NB4 (cell line): ENCODE results near the gene CDH4.

Source experiments
- MYC ChIP-seq: IDR thresholded peaks from 2 replicates; pipeline ENCODE4 v1.6.1; 2011; ENCODE audit warnings: low read depth, low read length
- POLR2A ChIP-seq: IDR thresholded peaks from 2 replicates; pipeline ENCODE4 v1.6.1; 2011; ENCODE audit warnings: mild to moderate bottlenecking; ENCODE audit not compliant: insufficient read length; ENCODE audit errors: extremely low read depth
- TF ChIP-seq, protein P1 (sequence below): IDR thresholded peaks from one replicate; pipeline ENCODE4 v1.5.1; 2012; ENCODE audit warnings: low read depth, low read length

DNA sequence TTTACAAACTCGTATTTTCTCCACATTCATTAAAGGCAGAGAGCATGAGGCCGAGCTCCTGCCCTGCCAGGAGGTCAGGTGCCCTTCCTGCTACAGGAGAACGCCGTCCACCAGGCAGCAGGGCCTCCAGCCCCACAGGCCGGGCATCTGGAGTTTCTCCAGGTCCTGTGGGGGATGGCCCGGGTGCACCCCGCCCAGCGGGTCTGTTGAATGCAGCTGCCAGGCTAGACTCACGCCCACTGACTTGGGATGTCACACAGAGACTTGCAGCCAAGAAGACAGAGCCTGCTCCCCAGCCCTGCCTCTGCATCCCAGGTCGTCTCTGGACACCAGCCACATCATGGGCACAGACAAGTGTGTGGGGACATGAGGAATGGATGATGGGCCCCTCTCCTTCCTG, 376.4 kb downstream of the CDH4 start:
- TF ChIP-seq POLR2A (no peak), MYC (no peak)
- TF ChIP-seq, protein P1, sequence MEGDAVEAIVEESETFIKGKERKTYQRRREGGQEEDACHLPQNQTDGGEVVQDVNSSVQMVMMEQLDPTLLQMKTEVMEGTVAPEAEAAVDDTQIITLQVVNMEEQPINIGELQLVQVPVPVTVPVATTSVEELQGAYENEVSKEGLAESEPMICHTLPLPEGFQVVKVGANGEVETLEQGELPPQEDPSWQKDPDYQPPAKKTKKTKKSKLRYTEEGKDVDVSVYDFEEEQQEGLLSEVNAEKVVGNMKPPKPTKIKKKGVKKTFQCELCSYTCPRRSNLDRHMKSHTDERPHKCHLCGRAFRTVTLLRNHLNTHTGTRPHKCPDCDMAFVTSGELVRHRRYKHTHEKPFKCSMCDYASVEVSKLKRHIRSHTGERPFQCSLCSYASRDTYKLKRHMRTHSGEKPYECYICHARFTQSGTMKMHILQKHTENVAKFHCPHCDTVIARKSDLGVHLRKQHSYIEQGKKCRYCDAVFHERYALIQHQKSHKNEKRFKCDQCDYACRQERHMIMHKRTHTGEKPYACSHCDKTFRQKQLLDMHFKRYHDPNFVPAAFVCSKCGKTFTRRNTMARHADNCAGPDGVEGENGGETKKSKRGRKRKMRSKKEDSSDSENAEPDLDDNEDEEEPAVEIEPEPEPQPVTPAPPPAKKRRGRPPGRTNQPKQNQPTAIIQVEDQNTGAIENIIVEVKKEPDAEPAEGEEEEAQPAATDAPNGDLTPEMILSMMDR = no peak
